IPS-20b (cell line): ENCODE results near the gene WDPCP.

ENCODE experiments used
- H3K27ac ChIP-seq: one replicate; pipeline ENCODE4 v1.5.1; 2013; ENCODE audit warnings: low read length
- H3K27me3 ChIP-seq: 2 replicates; pipeline ENCODE4 v1.6.1; 2013; ENCODE audit warnings: mild to moderate bottlenecking, low read length, inconsistent platforms; ENCODE audit not compliant: insufficient read depth
- H3K36me3 ChIP-seq: 2 replicates; pipeline ENCODE4 v1.6.1; 2013; ENCODE audit warnings: low read depth, mild to moderate bottlenecking, inconsistent platforms, low read length, moderate library complexity; ENCODE audit not compliant: insufficient read depth
- H3K4me1 ChIP-seq: 2 replicates; pipeline ENCODE4 v1.6.1; 2013; ENCODE audit warnings: mild to moderate bottlenecking, control low read depth, inconsistent platforms, low read length, moderate library complexity; ENCODE audit not compliant: insufficient read depth
- H3K4me3 ChIP-seq: 2 replicates; pipeline ENCODE4 v1.5.1; 2013; ENCODE audit warnings: mild to moderate bottlenecking, low read length, inconsistent platforms
- H3K9ac ChIP-seq: 2 replicates; pipeline ENCODE4 v1.6.1; 2013; ENCODE audit warnings: low read depth, mild to moderate bottlenecking, inconsistent platforms, low read length, moderate library complexity
- H3K9me3 ChIP-seq: 2 replicates; pipeline ENCODE4 v1.6.1; 2013; ENCODE audit warnings: mild to moderate bottlenecking, low read depth, low read length, inconsistent platforms; ENCODE audit not compliant: insufficient read depth

The WDPCP gene

DNA sequence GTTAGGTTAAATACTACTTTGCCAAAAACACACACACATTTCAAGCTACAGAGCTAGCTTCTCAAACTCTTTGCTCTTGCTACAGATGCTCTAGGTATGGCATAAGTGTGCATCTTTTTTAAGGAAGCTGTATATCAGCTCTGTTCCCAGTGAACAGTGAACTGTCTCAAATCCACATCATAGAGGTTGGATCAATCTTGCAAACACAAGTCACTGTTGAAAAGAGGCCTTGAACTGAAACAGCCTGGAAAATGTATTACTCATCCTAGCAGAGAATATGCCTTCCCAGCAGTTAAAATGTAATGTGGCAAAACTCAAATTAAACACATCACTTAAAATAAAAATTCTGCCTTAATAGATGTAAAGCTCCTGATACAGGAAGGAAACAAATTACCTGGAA lies 151.8 kb downstream of the WDPCP start:
- Histone ChIP-seq H3K27ac (no peak overlapping the region), H3K36me3 (no peaks in the 10 kb centered on the region; the same call in 1 of the 2 replicates), H3K4me3 (no peak overlapping the region), H3K9ac (no peak overlapping the region), H3K27me3 (no peaks in the 10 kb centered on the region), H3K9me3 (no peaks in the 10 kb centered on the region), H3K4me1 (peaks cover 4% of the 10 kb centered on the region; the same call in 1 of the 2 replicates)

DNA sequence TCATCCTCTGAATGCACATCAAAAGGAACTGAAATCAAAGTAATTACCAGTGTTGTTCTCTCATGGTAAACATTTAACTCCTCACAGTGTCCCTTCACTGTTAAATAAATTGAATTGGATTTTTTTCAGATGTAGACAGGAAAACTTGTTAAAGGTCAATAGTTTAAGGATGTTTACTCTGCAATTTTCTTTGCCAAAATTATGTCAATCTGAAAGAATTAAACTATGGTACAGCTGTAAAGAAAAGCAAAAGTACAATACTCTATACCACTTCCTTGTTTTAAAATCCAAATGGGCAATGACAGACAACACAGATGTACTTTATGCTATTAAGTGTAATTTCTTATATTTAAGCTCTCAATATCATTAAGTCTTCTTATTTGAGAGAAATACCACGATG lies 153.2 kb downstream of the WDPCP start:
- no peaks in the 10 kb centered on the region for H3K27me3 ChIP-seq
- H3K9ac ChIP-seq = no peak overlapping the region
- H3K36me3 ChIP-seq = no peaks in the 10 kb centered on the region; the same call in 1 of the 2 replicates
- peaks cover 4% of the 10 kb centered on the region; the same call in 1 of the 2 replicates for H3K4me1 ChIP-seq
- no peak overlapping the region for H3K27ac ChIP-seq
- no peak overlapping the region for H3K4me3 ChIP-seq
- no peaks in the 10 kb centered on the region for H3K9me3 ChIP-seq

DNA sequence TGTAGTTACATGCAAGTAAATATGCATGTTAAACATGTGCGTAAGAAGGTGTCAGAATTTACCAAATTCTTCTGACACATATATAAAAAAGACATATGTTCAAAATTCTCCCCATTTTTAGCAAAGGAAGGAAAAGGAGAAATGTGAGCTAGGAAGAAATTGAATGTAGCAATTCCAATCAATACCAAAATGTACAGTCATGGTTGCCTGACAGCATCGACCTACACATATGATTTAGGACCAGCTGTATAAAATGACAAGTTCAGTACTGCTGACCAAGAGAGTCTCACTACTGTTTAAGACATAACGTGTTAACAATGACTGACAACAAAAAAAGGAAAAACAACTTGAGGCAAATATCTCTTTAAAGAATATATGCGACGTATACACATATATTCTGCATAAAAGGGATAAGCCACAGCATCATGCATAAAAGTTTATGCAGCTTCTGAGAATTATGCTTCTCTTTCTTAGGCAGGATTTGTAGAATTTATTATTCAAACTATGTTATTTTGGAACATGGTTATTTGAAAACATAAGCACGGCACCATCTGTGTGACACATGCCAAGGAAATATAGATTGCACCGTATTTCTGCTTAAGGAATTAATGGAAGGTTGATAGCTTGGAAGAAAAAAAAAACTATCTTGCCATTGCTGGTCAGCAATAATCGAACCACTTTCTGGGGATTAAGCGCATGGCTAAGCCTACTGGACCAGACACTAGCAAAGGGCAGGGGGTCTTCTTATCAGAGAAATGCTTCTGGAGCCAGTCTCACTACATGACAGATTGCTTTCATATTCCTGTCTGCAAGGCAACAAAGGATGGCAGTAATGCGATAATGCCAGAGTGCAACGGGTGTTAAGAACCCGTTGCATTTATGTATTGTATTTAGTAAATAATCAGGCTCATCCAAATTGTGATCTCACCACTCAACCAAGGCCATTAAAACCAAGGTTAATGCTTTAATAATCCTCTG lies 154.0 kb downstream of the WDPCP start:
- H3K27me3 ChIP-seq = no peaks in the 10 kb centered on the region
- no peak overlapping the region for H3K4me3 ChIP-seq
- no peaks in the 10 kb centered on the region; the same call in 1 of the 2 replicates for H3K4me1 ChIP-seq
- H3K36me3 ChIP-seq = no peaks in the 10 kb centered on the region; the same call in 1 of the 2 replicates
- H3K27ac ChIP-seq = no peak overlapping the region
- H3K9ac ChIP-seq = no peak overlapping the region
- H3K9me3 ChIP-seq = no peaks in the 10 kb centered on the region

DNA sequence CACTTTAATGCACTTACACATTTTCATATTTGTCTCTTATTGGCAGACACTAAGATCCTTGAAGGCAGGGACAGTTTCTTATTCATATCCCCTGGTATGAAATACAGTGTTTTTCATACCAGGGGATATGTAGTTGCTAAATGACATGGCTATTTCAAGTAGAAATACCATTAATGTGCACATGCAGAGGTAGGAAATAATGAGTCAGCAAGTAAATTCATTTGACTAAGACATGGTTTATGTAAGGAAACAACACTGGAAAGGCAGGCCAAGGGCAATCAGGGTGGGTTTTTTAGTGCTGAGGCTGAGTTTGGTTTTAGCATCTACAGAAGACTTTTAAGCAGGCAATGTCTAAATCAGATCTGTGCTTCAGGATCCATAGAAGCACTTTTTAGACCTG lies 155.9 kb downstream of the WDPCP start:
- Histone ChIP-seq H3K9me3 (no peaks in the 10 kb centered on the region), H3K36me3 (no peaks in the 10 kb centered on the region), H3K4me3 (no peak overlapping the region), H3K27me3 (no peaks in the 10 kb centered on the region), H3K27ac (no peak overlapping the region), H3K4me1 (no peaks in the 10 kb centered on the region; the same call in 1 of the 2 replicates), H3K9ac (no peak overlapping the region)

DNA sequence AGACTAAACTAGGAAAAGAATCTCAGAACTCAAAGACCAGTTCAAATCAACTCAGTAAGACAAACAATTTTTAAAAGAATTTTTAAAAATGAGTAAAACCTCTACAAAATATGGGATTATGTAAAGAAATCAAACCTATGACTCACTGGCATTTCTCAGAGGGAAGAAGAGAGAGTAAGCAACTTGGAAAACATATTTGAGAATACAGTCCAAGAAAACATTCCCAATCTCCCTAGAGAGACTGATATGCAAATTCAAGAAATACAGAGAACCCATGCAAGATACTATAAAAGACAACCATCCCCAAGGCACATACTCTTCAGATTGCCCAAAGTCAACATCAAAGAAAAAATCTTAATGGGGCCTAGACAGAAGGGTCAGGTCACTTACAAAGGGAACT lies 162.7 kb downstream of the WDPCP start:
- no peaks in the 10 kb centered on the region for H3K36me3 ChIP-seq
- H3K27ac ChIP-seq = no peak overlapping the region
- no peak overlapping the region for H3K4me3 ChIP-seq
- no peaks in the 10 kb centered on the region for H3K9me3 ChIP-seq
- 0 out of 2 replicates have a peak, but pooled peaks cover 3% of the 10 kb centered on the region for H3K4me1 ChIP-seq
- no peak overlapping the region for H3K9ac ChIP-seq
- no peaks in the 10 kb centered on the region; the same call in 1 of the 2 replicates for H3K27me3 ChIP-seq

DNA sequence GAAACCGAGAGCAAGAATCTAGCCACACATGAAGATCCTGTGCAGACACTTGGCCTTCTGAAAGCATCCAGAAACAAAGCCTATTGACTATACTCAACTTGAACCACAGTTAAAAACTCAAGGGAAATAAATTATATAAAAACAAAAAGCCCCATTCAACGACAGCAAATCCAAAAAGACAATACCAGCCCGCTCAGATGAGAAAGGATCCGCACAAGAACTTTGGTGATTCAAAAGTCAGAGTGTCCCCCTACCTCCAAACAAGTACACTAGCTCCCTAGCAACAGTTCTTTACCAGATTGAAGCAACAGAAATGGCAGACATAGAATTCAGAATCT lies 163.2 kb downstream of the WDPCP start:
- Histone ChIP-seq H3K27me3 (no peaks in the 10 kb centered on the region; the same call in 1 of the 2 replicates), H3K36me3 (no peaks in the 10 kb centered on the region), H3K27ac (no peak overlapping the region), H3K4me1 (0 out of 2 replicates have a peak, but pooled peaks cover 3% of the 10 kb centered on the region), H3K9me3 (no peaks in the 10 kb centered on the region), H3K4me3 (no peak overlapping the region), H3K9ac (no peak overlapping the region)

DNA sequence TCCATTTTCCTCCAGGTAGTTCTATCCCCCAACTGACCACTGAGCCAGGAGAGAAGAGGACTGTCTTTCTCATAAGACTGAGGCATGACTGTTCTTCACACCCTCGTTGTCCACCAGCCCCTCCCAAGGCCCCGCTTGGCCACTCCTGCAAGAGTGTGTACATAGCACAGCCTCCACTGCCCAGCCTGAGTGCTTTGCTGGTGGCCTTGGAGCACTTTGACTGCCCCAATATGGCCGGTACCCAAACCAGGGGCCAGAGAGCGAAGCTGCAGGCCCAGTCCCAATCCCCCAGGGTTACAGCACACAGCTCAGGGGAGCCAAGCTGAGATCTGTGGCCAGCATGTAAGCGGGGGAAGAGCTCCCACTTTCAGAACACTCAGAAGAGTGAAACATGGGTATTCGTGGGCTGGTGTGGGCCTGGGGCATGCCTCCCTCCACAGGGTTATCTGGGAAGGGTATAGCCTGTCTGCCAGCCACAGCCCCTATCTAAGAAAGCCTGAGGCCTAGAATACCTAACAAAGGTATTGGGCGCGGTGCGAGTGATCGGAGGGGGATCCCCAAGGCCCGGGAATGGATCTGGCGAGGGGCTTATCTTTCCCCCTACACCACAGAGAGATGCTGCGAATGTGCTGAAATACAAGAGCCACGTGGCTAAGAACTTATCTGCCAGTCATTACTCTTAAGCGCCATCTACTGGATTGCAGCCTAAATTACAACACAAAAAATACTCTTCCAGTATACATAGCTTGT lies 163.8 kb downstream of the WDPCP start:
- no peak overlapping the region; the same call in 1 of the 2 replicates for H3K9ac ChIP-seq
- H3K27me3 ChIP-seq = no peaks in the 10 kb centered on the region; the same call in 1 of the 2 replicates
- 0 out of 2 replicates have a peak, but pooled peaks cover 3% of the 10 kb centered on the region for H3K4me1 ChIP-seq
- no peak overlapping the region for H3K4me3 ChIP-seq
- H3K9me3 ChIP-seq = no peaks in the 10 kb centered on the region
- H3K36me3 ChIP-seq = no peaks in the 10 kb centered on the region
- H3K27ac ChIP-seq = no peak overlapping the region

DNA sequence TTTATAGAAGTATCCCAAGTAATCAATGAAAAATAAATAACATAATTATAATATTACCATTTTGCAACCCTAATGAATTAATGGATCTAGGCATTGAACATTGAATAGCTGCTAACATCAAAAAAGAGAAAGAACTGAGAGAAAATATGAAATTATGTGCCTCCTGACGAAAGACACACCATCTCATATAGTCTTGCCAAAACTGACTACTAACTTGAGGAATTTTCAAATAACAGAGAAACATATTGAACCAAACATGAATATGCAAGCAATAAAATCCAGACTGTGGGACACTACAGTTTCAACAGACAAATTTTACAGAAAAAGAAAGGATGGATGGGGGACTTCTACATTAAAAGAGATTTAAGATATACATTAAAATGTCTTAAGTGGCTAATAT lies 165.7 kb downstream of the WDPCP start:
- no peak overlapping the region for H3K4me3 ChIP-seq

DNA sequence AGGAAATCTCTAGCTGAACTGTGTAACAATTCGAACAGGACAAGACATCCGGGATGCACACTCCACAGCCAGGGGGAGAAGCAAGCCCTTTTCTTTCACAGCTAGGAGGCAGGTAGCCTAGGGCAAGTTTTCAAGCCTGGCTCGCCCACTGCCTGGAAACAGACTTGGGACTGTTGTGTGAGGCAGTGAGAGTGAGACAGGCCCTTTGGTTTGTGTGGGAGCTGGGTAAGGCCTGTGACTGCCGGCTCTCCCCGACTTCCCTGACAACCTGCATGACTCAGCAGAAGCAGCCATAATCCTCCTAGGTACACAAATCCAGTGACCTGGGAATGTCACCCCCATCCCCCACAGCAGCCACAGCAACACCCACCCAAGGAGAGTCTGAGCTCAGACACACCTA lies 179.7 kb downstream of the WDPCP start:
- no peaks in the 10 kb centered on the region for H3K9me3 ChIP-seq
- no peaks in the 10 kb centered on the region; the same call in 1 of the 2 replicates for H3K4me1 ChIP-seq
- H3K4me3 ChIP-seq = no peak overlapping the region
- no peaks in the 10 kb centered on the region for H3K27me3 ChIP-seq
- H3K9ac ChIP-seq = no peak overlapping the region
- H3K27ac ChIP-seq = no peak overlapping the region
- peaks cover 11% of the 10 kb centered on the region; the same call in 1 of the 2 replicates for H3K36me3 ChIP-seq

More for the DNA sequence above, 165.7 kb downstream of the WDPCP start:
- Histone ChIP-seq H3K27me3 (no peaks in the 10 kb centered on the region; the same call in 1 of the 2 replicates), H3K9me3 (no peaks in the 10 kb centered on the region), H3K36me3 (no peaks in the 10 kb centered on the region), H3K4me1 (0 out of 2 replicates have a peak, but pooled peaks cover 3% of the 10 kb centered on the region), H3K9ac (no peak overlapping the region), H3K27ac (no peak overlapping the region)

DNA sequence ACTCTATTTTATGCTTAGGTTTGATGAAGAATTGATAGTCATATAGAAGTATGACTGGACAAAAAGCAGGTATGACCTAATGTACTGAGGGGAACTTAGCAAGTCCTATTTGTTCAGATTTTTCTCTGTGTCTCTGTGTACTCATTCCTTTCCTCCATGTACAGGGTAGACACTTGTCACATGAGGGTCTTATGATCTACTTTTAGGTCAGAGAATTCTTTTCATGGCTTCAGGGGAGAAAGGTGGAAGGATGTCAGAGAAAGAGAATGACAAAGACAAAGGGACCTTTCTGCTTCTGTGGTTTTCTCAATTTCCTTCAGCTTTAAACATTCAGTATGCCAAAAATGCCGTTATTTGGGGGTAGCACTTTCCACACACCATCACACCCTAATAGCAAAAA lies 181.6 kb downstream of the WDPCP start:
- H3K9me3 ChIP-seq = no peaks in the 10 kb centered on the region
- H3K9ac ChIP-seq = no peak overlapping the region
- no peak overlapping the region for H3K4me3 ChIP-seq
- H3K27ac ChIP-seq = no peak overlapping the region
- H3K27me3 ChIP-seq = no peaks in the 10 kb centered on the region
- peaks cover 11% of the 10 kb centered on the region; the same call in 1 of the 2 replicates for H3K36me3 ChIP-seq
- no peaks in the 10 kb centered on the region; the same call in 1 of the 2 replicates for H3K4me1 ChIP-seq

DNA sequence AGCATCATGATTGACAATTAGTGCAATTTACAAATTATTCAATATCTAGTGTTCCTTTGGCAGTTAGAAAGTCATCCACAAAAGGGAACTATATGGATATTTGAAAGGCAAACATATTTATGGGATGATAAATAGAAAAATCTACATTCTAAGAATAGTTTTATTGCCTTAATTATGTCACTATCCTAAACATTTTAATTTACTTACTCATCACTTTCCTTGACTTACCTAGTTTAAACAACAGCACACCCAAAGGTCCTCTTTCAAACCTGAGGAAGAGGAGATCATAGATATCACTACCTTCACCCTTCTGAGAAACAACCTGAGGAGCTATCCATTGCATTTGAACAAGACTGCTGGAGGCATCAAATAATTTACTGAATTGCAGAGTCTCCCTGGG lies 184.5 kb downstream of the WDPCP start:
- no peaks in the 10 kb centered on the region for H3K27me3 ChIP-seq
- H3K9me3 ChIP-seq = no peaks in the 10 kb centered on the region
- H3K4me1 ChIP-seq = peaks cover 5% of the 10 kb centered on the region; the same call in 1 of the 2 replicates
- no peak overlapping the region for H3K9ac ChIP-seq
- H3K36me3 ChIP-seq = peaks cover 11% of the 10 kb centered on the region; the same call in 1 of the 2 replicates
- no peak overlapping the region for H3K4me3 ChIP-seq
- H3K27ac ChIP-seq = no peak overlapping the region
